Neural progenitor cell (in vitro differentiated cells): ENCODE results near the gene LRRC45.

ENCODE experiments used
- CTCF ChIP-seq: fragments of 200-600 bp; sonication (generic); IDR thresholded peaks from 2 replicates; pipeline ENCODE4 v1.5.1; 2017; ENCODE audit warnings: antibody characterized with exemption, mild to moderate bottlenecking
- EZH2 ChIP-seq: fragments of 200-600 bp; sonication (generic); IDR thresholded peaks from 2 replicates; pipeline ENCODE4 v1.6.1; 2017; ENCODE audit warnings: antibody characterized with exemption, mild to moderate bottlenecking, moderate library complexity

- no peak for TF ChIP-seq CTCF
- TF ChIP-seq EZH2: no peak
These were observed 32.0 kb upstream of the LRRC45 start for GRCh38 chr17:81990836-81991683.
